Gastroesophageal sphincter (tissue), 4 donors: ENCODE measurements around the gene EBLN2. TPM values are rescaled to one million over a fixed set of nuclear protein-coding genes. Genes with fewer than 3 reads are reported as not detected.

Source experiments
- ATAC-seq: fragments of 150-250 bp; one replicate; pipeline ENCODE4 v1.9.1; 2016; ENCODE audit warnings: mild to moderate bottlenecking, moderate library complexity
- H3K27ac ChIP-seq, 4 donors: fragments of 200-600 bp; sonication (generic) in 3 of 4; 1 replicate in 3 of 4; 2 replicates in 1 of 4; pipeline ENCODE4 v1.5.1; 2016 to 2019
- H3K27me3 ChIP-seq: fragments of 200-600 bp; sonication (generic); one replicate; pipeline ENCODE4 v1.5.1; 2019
- H3K36me3 ChIP-seq, 2 donors: fragments of 200-600 bp; sonication (generic); one replicate each; pipeline ENCODE4 v1.5.1; 2019; ENCODE audit warnings: control low read depth in 1 of 2
- H3K4me1 ChIP-seq, 3 donors: fragments of 200-600 bp; sonication (generic); 1 replicate in 2 of 3; 2 replicates in 1 of 3; pipeline ENCODE4 v1.5.1; 2016 to 2019; ENCODE audit warnings: control low read depth in 2 of 3
- H3K4me3 ChIP-seq, 2 donors: fragments of 200-600 bp; sonication (generic); one replicate each; pipeline ENCODE4 v1.5.1; 2019; ENCODE audit warnings: mild to moderate bottlenecking in 1 of 2, moderate library complexity in 1 of 2
- H3K9me3 ChIP-seq, 3 donors: fragments of 200-600 bp; sonication (generic); one replicate each; pipeline ENCODE4 v1.5.1; 2017 to 2019; ENCODE audit warnings: control low read depth in 2 of 3
- CTCF ChIP-seq, 4 experiments: fragments of 200-600 bp in 2 of 4; fragments of 450-650 bp in 2 of 4; sonication (generic) in 1 of 4; IDR thresholded peaks; one replicate each; pipeline ENCODE4 v1.5.1; 2017 to 2019; ENCODE audit warnings: antibody characterized with exemption in 4 of 4, mild to moderate bottlenecking in 2 of 4, moderate library complexity in 2 of 4
- EP300 ChIP-seq: sonication (generic); formaldehyde crosslinking; IDR thresholded peaks from one replicate; pipeline ENCODE4 v1.6.1; 2017; ENCODE audit warnings: antibody characterized with exemption, mild to moderate bottlenecking
- POLR2A ChIP-seq, 2 donors: fragments of 450-650 bp; IDR thresholded peaks; one replicate each; pipeline ENCODE4 v1.6.1; 2017; ENCODE audit warnings: antibody characterized with exemption in 2 of 2, mild to moderate bottlenecking in 2 of 2, moderate library complexity in 1 of 2
- POLR2AphosphoS5 ChIP-seq: sonication (generic); formaldehyde crosslinking; IDR thresholded peaks from one replicate; pipeline ENCODE4 v1.6.1; 2017; ENCODE audit warnings: antibody characterized with exemption
- WGBS, 2 donors: methylation state at CpG; one replicate each; pipeline ENCODE4 v1.1.5; 2018; ENCODE audit warnings: low coverage in 1 of 2; 5-methylcytosine and 5-hydroxymethylcytosine counted together
- total RNA-seq, 4 donors: library from RNA; depleted of rRNA; stranded (reverse); fragments of >200 nt; gene quantifications; one replicate each; pipeline ENCODE4 v1.1.0, GENCODE V29; 2016

EBLN2 gene
- total RNA-seq, 4 donors from 2014 or later, result 2.3 to 8.9 (median 5.0) TPM; not detected in 1

GRCh38 chr3:73031573-73032103 lies 29.8 kb upstream of the EBLN2 start:
- Histone ChIP-seq H3K27ac (no peak overlapping the region), H3K36me3 (no peaks in the 10 kb centered on the region), H3K27me3 (no peaks in the 10 kb centered on the region), H3K9me3 (no peaks in the 10 kb centered on the region), H3K4me3 (no peak overlapping the region), H3K4me1 (peaks cover 0 to 63% (median 9%) of the 10 kb centered on the region in 3 donors)
- no peak for TF ChIP-seq EP300
- no peak for TF ChIP-seq POLR2AphosphoS5
- no peak for TF ChIP-seq CTCF (IDR thresholded peaks at IDR 0.05)
- TF ChIP-seq POLR2A (IDR thresholded peaks at IDR 0.05), result no peak
- 29 to 35% methylated on average over 2 of the region's 2 CpGs for WGBS, 2 donors
- no peak for ATAC-seq

GRCh38 chr3:73036694-73037591 lies 24.5 kb upstream of the EBLN2 start:
- H3K27me3 ChIP-seq, result no peaks in the 10 kb centered on the region
- no peak overlapping the region for H3K4me3 ChIP-seq
- no peaks in the 10 kb centered on the region for H3K36me3 ChIP-seq
- H3K27ac ChIP-seq, result no peak overlapping the region
- ATAC-seq, result no peak
- no peaks in the 10 kb centered on the region for H3K9me3 ChIP-seq
- TF ChIP-seq EP300, result no peak
- TF ChIP-seq CTCF (IDR thresholded peaks at IDR 0.05), result no peak
- TF ChIP-seq POLR2AphosphoS5, result no peak
- no peak for TF ChIP-seq POLR2A (IDR thresholded peaks at IDR 0.05)
- H3K4me1 ChIP-seq, result peaks cover 3 to 61% (median 13%) of the 10 kb centered on the region in 3 donors
- 37 to 57% methylated on average over 3 of the region's 3 CpGs for WGBS, 2 donors

- H3K4me3 ChIP-seq, result no peak overlapping the region
- ATAC-seq, result no peak
- H3K27ac ChIP-seq, result peak overlapping the region; percentile 22 to 59 (median 32)
- no peak for TF ChIP-seq CTCF (IDR thresholded peaks at IDR 0.05)
- no peak for TF ChIP-seq POLR2AphosphoS5
- no peak for TF ChIP-seq EP300
- no peak for TF ChIP-seq POLR2A (IDR thresholded peaks at IDR 0.05)
- H3K27me3 ChIP-seq, result no peaks in the 10 kb centered on the region
- H3K4me1 ChIP-seq, result peaks cover 0 to 83% (median 18%) of the 10 kb centered on the region in 3 donors
- no peaks in the 10 kb centered on the region for H3K36me3 ChIP-seq
- H3K9me3 ChIP-seq, result no peaks in the 10 kb centered on the region
- 14 to 15% methylated on average over 3 of the region's 3 CpGs for WGBS, 2 donors
Measured at GRCh38 chr3:73041537-73041936, 19.9 kb upstream of the EBLN2 start.

- 55 to 68% methylated on average over 1 of the region's 1 CpG for WGBS, 2 donors
- ATAC-seq, result no peak
- Histone ChIP-seq H3K27me3 (no peaks in the 10 kb centered on the region), H3K4me3 (no peak overlapping the region), H3K27ac (no peak overlapping the region), H3K36me3 (peaks cover 0 to 8% of the 10 kb centered on the region in 2 donors), H3K9me3 (no peaks in the 10 kb centered on the region), H3K4me1 (peaks cover 0 to 69% (median 14%) of the 10 kb centered on the region in 3 donors)
- TF ChIP-seq POLR2AphosphoS5 (no peak), EP300 (no peak), CTCF (IDR thresholded peaks at IDR 0.05) (no peak), POLR2A (IDR thresholded peaks at IDR 0.05) (no peak)
Measured at GRCh38 chr3:73043414-73043813, 18.0 kb upstream of the EBLN2 start.
